HEK293 (cell line): ENCODE results near the gene CDK17.

Source experiments
- EGR2 ChIP-seq: fragments of 450-650 bp; formaldehyde crosslinking; IDR thresholded peaks from 2 replicates; pipeline ENCODE4 v1.5.1; 2016; ENCODE audit warnings: low read depth, missing biosample characterization, missing genetic modification characterization
- GLI4 ChIP-seq: fragments of 450-650 bp; formaldehyde crosslinking; IDR thresholded peaks from 2 replicates; pipeline ENCODE4 v1.5.1; 2016; ENCODE audit warnings: missing biosample characterization, missing genetic modification characterization
- SCRT1 ChIP-seq: fragments of 450-650 bp; formaldehyde crosslinking; IDR thresholded peaks from 2 replicates; pipeline ENCODE4 v1.5.1; 2016; ENCODE audit warnings: missing biosample characterization, missing genetic modification characterization, borderline replicate concordance
- SP7 ChIP-seq: fragments of 450-650 bp; formaldehyde crosslinking; IDR thresholded peaks from 2 replicates; pipeline ENCODE4 v1.5.1; 2016; ENCODE audit warnings: missing biosample characterization, missing genetic modification characterization
- ZBTB17 ChIP-seq: fragments of 450-650 bp; formaldehyde crosslinking; IDR thresholded peaks from 2 replicates; pipeline ENCODE4 v1.5.1; 2016; ENCODE audit warnings: missing biosample characterization, missing genetic modification characterization
- ZBTB21 ChIP-seq: fragments of 450-650 bp; formaldehyde crosslinking; IDR thresholded peaks from 2 replicates; pipeline ENCODE4 v1.5.1; 2017; ENCODE audit warnings: missing biosample characterization, missing genetic modification characterization
- ZBTB48 ChIP-seq: fragments of 450-650 bp; formaldehyde crosslinking; IDR thresholded peaks from 2 replicates; pipeline ENCODE4 v1.5.1; 2016; ENCODE audit warnings: missing biosample characterization, missing genetic modification characterization
- ZBTB8A ChIP-seq: fragments of 450-650 bp; formaldehyde crosslinking; IDR thresholded peaks from 2 replicates; pipeline ENCODE4 v1.5.1; 2016; ENCODE audit warnings: missing biosample characterization, missing genetic modification characterization
- ZNF112 ChIP-seq: fragments of 450-650 bp; formaldehyde crosslinking; IDR thresholded peaks from 2 replicates; pipeline ENCODE4 v1.5.0; 2017; ENCODE audit warnings: missing biosample characterization, missing genetic modification characterization
- ZNF133 ChIP-seq: fragments of 450-650 bp; formaldehyde crosslinking; IDR thresholded peaks from 2 replicates; pipeline ENCODE4 v1.5.1; 2016; ENCODE audit warnings: missing biosample characterization, missing genetic modification characterization
- ZNF140 ChIP-seq: fragments of 450-650 bp; formaldehyde crosslinking; IDR thresholded peaks from 2 replicates; pipeline ENCODE4 v1.5.1; 2016; ENCODE audit warnings: missing biosample characterization, missing genetic modification characterization
- ZNF184 ChIP-seq: fragments of 450-650 bp; IDR thresholded peaks from 2 replicates; pipeline ENCODE4 v1.5.1; 2018; ENCODE audit warnings: missing biosample characterization, mild to moderate bottlenecking, missing genetic modification characterization
- ZNF214 ChIP-seq: fragments of 450-650 bp; formaldehyde crosslinking; IDR thresholded peaks from 2 replicates; pipeline ENCODE4 v1.5.1; 2017; ENCODE audit warnings: missing biosample characterization, mild to moderate bottlenecking, missing genetic modification characterization, borderline replicate concordance
- ZNF221 ChIP-seq: fragments of 450-650 bp; formaldehyde crosslinking; IDR thresholded peaks from 2 replicates; pipeline ENCODE4 v1.5.1; 2017; ENCODE audit warnings: missing biosample characterization, missing genetic modification characterization, borderline replicate concordance
- ZNF23 ChIP-seq: fragments of 450-650 bp; formaldehyde crosslinking; IDR thresholded peaks from 2 replicates; pipeline ENCODE4 v1.5.1; 2016; ENCODE audit warnings: missing biosample characterization, missing genetic modification characterization, borderline replicate concordance
- ZNF239 ChIP-seq: fragments of 450-650 bp; formaldehyde crosslinking; IDR thresholded peaks from 2 replicates; pipeline ENCODE4 v1.5.1; 2016; ENCODE audit warnings: missing biosample characterization, missing genetic modification characterization
- ZNF341 ChIP-seq: fragments of 450-650 bp; formaldehyde crosslinking; IDR thresholded peaks from 2 replicates; pipeline ENCODE4; 2016; ENCODE audit warnings: low read depth, missing biosample characterization, missing genetic modification characterization
- ZNF433 ChIP-seq: fragments of 450-650 bp; formaldehyde crosslinking; IDR thresholded peaks from 2 replicates; pipeline ENCODE4 v1.5.1; 2016; ENCODE audit warnings: missing biosample characterization, missing genetic modification characterization, low read depth
- ZNF501 ChIP-seq: fragments of 450-650 bp; formaldehyde crosslinking; IDR thresholded peaks from 2 replicates; pipeline ENCODE4 v1.5.1; 2016; ENCODE audit warnings: missing biosample characterization, missing genetic modification characterization
- ZNF585B ChIP-seq: fragments of 450-650 bp; formaldehyde crosslinking; IDR thresholded peaks from 2 replicates; pipeline ENCODE4 v1.5.1; 2016; ENCODE audit warnings: missing biosample characterization, missing genetic modification characterization
- ZNF623 ChIP-seq: fragments of 450-650 bp; formaldehyde crosslinking; IDR thresholded peaks from 2 replicates; pipeline ENCODE4 v1.5.1; 2016; ENCODE audit warnings: missing biosample characterization, missing genetic modification characterization
- ZNF701 ChIP-seq: fragments of 450-650 bp; formaldehyde crosslinking; IDR thresholded peaks from 2 replicates; pipeline ENCODE4 v1.5.1; 2016; ENCODE audit warnings: missing biosample characterization, missing genetic modification characterization
- ZNF830 ChIP-seq: fragments of 450-650 bp; IDR thresholded peaks from 2 replicates; pipeline ENCODE4 v1.5.0; 2018; ENCODE audit warnings: missing biosample characterization, missing genetic modification characterization, low read depth, mild to moderate bottlenecking, moderate library complexity
- TF ChIP-seq, protein P1 (sequence below): fragments of 450-650 bp; formaldehyde crosslinking; IDR thresholded peaks from 2 replicates; pipeline ENCODE4 v1.5.1; 2016; ENCODE audit warnings: missing biosample characterization, missing genetic modification characterization, borderline replicate concordance
- TF ChIP-seq, protein P2 (sequence below): fragments of 450-650 bp; formaldehyde crosslinking; IDR thresholded peaks from 2 replicates; pipeline ENCODE4 v1.5.1; 2017; ENCODE audit warnings: missing biosample characterization, mild to moderate bottlenecking, missing genetic modification characterization, moderate library complexity
- TF ChIP-seq, protein P3 (sequence below): fragments of 450-650 bp; formaldehyde crosslinking; IDR thresholded peaks from 2 replicates; pipeline ENCODE4 v1.5.1; 2016; ENCODE audit warnings: missing biosample characterization, missing genetic modification characterization
- TF ChIP-seq, protein P4 (sequence below): IDR thresholded peaks from 2 replicates; pipeline ENCODE4 v1.6.1; 2011; ENCODE audit warnings: mild to moderate bottlenecking, low read depth, low read length, borderline replicate concordance
- TF ChIP-seq, protein P5 (sequence below): fragments of 450-650 bp; formaldehyde crosslinking; IDR thresholded peaks from 2 replicates; pipeline ENCODE4 v1.5.1; 2016; ENCODE audit warnings: missing biosample characterization, missing genetic modification characterization
- TF ChIP-seq, protein P6 (sequence below): sonication (generic); formaldehyde crosslinking; IDR thresholded peaks from 2 replicates; pipeline ENCODE4 v1.8.1; 2022; ENCODE audit warnings: mild to moderate bottlenecking, moderate library complexity, missing genetic modification reagents

The CDK17 gene

DNA sequence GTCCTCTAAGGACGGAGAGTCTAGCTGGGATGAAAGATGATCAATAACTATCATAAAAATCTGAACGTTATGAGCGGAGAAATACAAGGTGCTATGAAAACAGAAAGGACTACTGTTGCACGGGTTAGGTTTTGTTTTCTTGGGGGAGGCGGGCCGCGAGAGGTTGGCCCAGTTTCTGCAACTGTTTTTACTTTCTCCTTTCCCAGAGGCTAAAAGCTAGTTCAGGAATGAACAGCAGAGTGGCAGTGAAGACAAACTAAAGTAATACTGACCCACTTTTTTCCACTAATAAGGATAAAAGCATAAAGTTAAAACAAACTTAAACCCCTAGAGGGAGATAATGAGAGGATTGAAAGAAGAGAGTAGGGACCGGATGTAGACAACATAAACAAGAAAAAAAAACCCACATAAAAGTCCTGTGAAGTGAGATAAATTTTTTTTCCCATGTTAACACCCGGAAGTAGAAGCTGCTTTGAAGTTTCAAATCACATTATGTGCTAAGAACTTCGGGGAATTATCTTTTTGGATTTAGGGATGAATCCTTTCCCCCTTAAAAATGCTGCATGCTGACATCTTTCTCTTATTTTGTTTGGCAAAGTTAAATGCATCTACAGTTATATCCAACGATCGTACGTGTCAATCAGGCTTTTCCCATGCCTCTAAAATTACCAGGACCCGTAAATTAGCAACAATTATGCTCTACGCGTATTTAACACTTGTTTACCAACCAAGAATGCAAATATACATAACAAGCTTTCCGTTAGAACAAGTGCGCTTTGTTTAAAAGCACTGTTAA lies 1.0 kb upstream of the CDK17 start (continued):
- TF ChIP-seq, protein P1, sequence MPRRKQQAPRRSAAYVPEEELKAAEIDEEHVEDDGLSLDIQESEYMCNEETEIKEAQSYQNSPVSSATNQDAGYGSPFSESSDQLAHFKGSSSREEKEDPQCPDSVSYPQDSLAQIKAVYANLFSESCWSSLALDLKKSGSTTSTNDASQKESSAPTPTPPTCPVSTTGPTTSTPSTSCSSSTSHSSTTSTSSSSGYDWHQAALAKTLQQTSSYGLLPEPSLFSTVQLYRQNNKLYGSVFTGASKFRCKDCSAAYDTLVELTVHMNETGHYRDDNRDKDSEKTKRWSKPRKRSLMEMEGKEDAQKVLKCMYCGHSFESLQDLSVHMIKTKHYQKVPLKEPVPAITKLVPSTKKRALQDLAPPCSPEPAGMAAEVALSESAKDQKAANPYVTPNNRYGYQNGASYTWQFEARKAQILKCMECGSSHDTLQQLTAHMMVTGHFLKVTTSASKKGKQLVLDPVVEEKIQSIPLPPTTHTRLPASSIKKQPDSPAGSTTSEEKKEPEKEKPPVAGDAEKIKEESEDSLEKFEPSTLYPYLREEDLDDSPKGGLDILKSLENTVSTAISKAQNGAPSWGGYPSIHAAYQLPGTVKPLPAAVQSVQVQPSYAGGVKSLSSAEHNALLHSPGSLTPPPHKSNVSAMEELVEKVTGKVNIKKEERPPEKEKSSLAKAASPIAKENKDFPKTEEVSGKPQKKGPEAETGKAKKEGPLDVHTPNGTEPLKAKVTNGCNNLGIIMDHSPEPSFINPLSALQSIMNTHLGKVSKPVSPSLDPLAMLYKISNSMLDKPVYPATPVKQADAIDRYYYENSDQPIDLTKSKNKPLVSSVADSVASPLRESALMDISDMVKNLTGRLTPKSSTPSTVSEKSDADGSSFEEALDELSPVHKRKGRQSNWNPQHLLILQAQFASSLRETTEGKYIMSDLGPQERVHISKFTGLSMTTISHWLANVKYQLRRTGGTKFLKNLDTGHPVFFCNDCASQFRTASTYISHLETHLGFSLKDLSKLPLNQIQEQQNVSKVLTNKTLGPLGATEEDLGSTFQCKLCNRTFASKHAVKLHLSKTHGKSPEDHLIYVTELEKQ: no peak
- TF ChIP-seq ZNF112 (no peak), ZBTB48 (tag by site-specific recombination) (no peak), SCRT1 (tag by site-specific recombination) (no peak), ZBTB17 (peak; percentile 54), ZNF221 (no peak), ZNF23 (tag by site-specific recombination) (no peak), GLI4 (tag by site-specific recombination) (no peak), ZNF585B (no peak), ZNF133 (no peak), ZNF341 (tag by site-specific recombination) (no peak), EGR2 (tag by site-specific recombination) (no peak), ZNF214 (no peak), ZNF239 (no peak), ZNF184 (no peak), ZNF701 (tag by site-specific recombination) (no peak), ZNF433 (tag by site-specific recombination) (no peak), ZNF623 (tag by site-specific recombination) (no peak), ZNF501 (tag by site-specific recombination) (no peak), ZNF830 (tag by site-specific recombination) (no peak), SP7 (tag by site-specific recombination) (peak; percentile 72), ZBTB21 (tag by site-specific recombination) (peak; percentile 20; the same call in 1 of the 2 replicates), ZNF140 (tag by site-specific recombination) (no peak), ZBTB8A (tag by site-specific recombination) (no peak)
- TF ChIP-seq, protein P2, sequence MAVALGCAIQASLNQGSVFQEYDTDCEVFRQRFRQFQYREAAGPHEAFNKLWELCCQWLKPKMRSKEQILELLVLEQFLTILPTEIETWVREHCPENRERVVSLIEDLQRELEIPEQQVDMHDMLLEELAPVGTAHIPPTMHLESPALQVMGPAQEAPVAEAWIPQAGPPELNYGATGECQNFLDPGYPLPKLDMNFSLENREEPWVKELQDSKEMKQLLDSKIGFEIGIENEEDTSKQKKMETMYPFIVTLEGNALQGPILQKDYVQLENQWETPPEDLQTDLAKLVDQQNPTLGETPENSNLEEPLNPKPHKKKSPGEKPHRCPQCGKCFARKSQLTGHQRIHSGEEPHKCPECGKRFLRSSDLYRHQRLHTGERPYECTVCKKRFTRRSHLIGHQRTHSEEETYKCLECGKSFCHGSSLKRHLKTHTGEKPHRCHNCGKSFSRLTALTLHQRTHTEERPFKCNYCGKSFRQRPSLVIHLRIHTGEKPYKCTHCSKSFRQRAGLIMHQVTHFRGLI (tag by site-specific recombination): no peak
- TF ChIP-seq, protein P3, sequence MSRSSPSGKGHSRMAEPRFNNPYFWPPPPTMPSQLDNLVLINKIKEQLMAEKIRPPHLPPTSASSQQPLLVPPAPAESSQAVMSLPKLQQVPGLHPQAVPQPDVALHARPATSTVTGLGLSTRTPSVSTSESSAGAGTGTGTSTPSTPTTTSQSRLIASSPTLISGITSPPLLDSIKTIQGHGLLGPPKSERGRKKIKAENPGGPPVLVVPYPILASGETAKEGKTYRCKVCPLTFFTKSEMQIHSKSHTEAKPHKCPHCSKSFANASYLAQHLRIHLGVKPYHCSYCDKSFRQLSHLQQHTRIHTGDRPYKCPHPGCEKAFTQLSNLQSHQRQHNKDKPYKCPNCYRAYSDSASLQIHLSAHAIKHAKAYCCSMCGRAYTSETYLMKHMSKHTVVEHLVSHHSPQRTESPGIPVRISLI (tag by site-specific recombination): peak; percentile 98
- TF ChIP-seq, protein P4, sequence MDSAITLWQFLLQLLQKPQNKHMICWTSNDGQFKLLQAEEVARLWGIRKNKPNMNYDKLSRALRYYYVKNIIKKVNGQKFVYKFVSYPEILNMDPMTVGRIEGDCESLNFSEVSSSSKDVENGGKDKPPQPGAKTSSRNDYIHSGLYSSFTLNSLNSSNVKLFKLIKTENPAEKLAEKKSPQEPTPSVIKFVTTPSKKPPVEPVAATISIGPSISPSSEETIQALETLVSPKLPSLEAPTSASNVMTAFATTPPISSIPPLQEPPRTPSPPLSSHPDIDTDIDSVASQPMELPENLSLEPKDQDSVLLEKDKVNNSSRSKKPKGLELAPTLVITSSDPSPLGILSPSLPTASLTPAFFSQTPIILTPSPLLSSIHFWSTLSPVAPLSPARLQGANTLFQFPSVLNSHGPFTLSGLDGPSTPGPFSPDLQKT: 0 out of 2 replicates have a peak, but pooled peaks have one; percentile 33
- TF ChIP-seq, protein P5, sequence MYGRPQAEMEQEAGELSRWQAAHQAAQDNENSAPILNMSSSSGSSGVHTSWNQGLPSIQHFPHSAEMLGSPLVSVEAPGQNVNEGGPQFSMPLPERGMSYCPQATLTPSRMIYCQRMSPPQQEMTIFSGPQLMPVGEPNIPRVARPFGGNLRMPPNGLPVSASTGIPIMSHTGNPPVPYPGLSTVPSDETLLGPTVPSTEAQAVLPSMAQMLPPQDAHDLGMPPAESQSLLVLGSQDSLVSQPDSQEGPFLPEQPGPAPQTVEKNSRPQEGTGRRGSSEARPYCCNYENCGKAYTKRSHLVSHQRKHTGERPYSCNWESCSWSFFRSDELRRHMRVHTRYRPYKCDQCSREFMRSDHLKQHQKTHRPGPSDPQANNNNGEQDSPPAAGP (tag by site-specific recombination): no peak
- TF ChIP-seq, protein P6, sequence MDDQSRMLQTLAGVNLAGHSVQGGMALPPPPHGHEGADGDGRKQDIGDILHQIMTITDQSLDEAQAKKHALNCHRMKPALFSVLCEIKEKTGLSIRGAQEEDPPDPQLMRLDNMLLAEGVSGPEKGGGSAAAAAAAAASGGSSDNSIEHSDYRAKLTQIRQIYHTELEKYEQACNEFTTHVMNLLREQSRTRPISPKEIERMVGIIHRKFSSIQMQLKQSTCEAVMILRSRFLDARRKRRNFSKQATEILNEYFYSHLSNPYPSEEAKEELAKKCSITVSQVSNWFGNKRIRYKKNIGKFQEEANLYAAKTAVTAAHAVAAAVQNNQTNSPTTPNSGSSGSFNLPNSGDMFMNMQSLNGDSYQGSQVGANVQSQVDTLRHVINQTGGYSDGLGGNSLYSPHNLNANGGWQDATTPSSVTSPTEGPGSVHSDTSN (CRISPR knock-in tag): no peak
